SU-DHL-6 (cell line): ENCODE results near the gene AGPAT3.

Source experiments
- H2AFZ ChIP-seq: fragments of 200-600 bp; sonication (generic); 2 replicates; pipeline ENCODE4 v1.6.1; 2014; ENCODE audit warnings: low read depth, mild to moderate bottlenecking, moderate library complexity, mixed read lengths, antibody characterized with exemption, low read length; ENCODE audit not compliant: severe bottlenecking
- H3F3A ChIP-seq: fragments of 200-600 bp; shearing (Covaris generic); 2 replicates; pipeline ENCODE4 v1.6.0; 2016; ENCODE audit warnings: antibody characterized with exemption, mild to moderate bottlenecking; ENCODE audit not compliant: insufficient read depth
- H3K27ac ChIP-seq: fragments of 200-600 bp; sonication (generic); 2 replicates; pipeline ENCODE4 v1.5.1; 2016; ENCODE audit warnings: low read depth, mild to moderate bottlenecking, low read length, moderate library complexity, mixed read lengths
- H3K27me3 ChIP-seq: fragments of 200-600 bp; sonication (generic), shearing (Covaris generic); 2 replicates; pipeline ENCODE4 v1.6.0; 2014; ENCODE audit warnings: mild to moderate bottlenecking, low read length
- H3K36me3 ChIP-seq: fragments of 200-600 bp; sonication (generic); 2 replicates; pipeline ENCODE4 v1.6.1; 2014; ENCODE audit warnings: mild to moderate bottlenecking, low read length, mixed read lengths
- H3K4me2 ChIP-seq: fragments of 300-600, 200-600 bp; shearing (Covaris generic), sonication (generic); 2 replicates; pipeline ENCODE4 v1.6.0; 2014; ENCODE audit warnings: low read length, low read depth, mild to moderate bottlenecking; ENCODE audit not compliant: poor library complexity, severe bottlenecking
- H3K4me3 ChIP-seq: fragments of 200-600 bp; sonication (generic); 2 replicates; pipeline ENCODE4 v1.5.1; 2014; ENCODE audit warnings: antibody characterized with exemption, low read length, mild to moderate bottlenecking, mixed read lengths; ENCODE audit not compliant: insufficient read depth, poor library complexity, severe bottlenecking
- H3K79me2 ChIP-seq: fragments of 200-600 bp; sonication (generic); 2 replicates; pipeline ENCODE4 v1.6.1; 2014; ENCODE audit warnings: mild to moderate bottlenecking, low read length, moderate library complexity; ENCODE audit not compliant: insufficient read depth
- H3K9ac ChIP-seq: fragments of 200-600 bp; sonication (generic); 2 replicates; pipeline ENCODE4 v1.7.0; 2014; ENCODE audit warnings: mild to moderate bottlenecking, low read length
- H3K9me2 ChIP-seq: fragments of 200-600 bp; sonication (generic); replicated peaks from 2 replicates; pipeline ENCODE4 v1.6.1; 2014; ENCODE audit warnings: low read length; ENCODE audit not compliant: insufficient read depth
- H3K9me3 ChIP-seq: fragments of 200-600 bp; sonication (generic); 2 replicates; pipeline ENCODE4 v1.6.1; 2014; ENCODE audit warnings: low read length, mixed read lengths; ENCODE audit not compliant: insufficient read depth
- H4K20me1 ChIP-seq: fragments of 200-600 bp; sonication (generic); 2 replicates; pipeline ENCODE4 v1.6.1; 2014; ENCODE audit warnings: low read depth, mild to moderate bottlenecking, antibody characterized with exemption, low read length, moderate library complexity, mixed read lengths
- CTCF ChIP-seq: fragments of 200-600 bp; sonication (generic); IDR thresholded peaks from one replicate; pipeline ENCODE4 v1.5.1; 2017; ENCODE audit warnings: antibody characterized with exemption, mild to moderate bottlenecking, low read length, moderate library complexity; ENCODE audit not compliant: insufficient read depth, poor library complexity, severe bottlenecking
- EZH2phosphoT487 ChIP-seq: fragments of 200-600 bp; sonication (generic), shearing (Covaris generic); conservative IDR thresholded peaks from 2 replicates; pipeline ENCODE4 v1.6.1; 2018; ENCODE audit warnings: mild to moderate bottlenecking, antibody characterized with exemption, low read length, moderate library complexity, mixed read lengths

The AGPAT3 gene

GRCh38 chr21:43921979-43922945 is 57.2 kb downstream of the AGPAT3 start:
- H3K36me3 ChIP-seq = no peaks in the 10 kb centered on the region
- H3K9me3 ChIP-seq = no peaks in the 10 kb centered on the region
- no peaks in the 10 kb centered on the region for H4K20me1 ChIP-seq
- H3K4me2 ChIP-seq = no peak overlapping the region
- H3K27ac ChIP-seq = no peak overlapping the region
- H3K27me3 ChIP-seq = no peaks in the 10 kb centered on the region
- TF ChIP-seq CTCF (no peak), EZH2phosphoT487 (no peak)
- H3K9ac ChIP-seq = no peak overlapping the region
- H2AFZ ChIP-seq = no peak overlapping the region
- no peak overlapping the region for H3K4me3 ChIP-seq
- no peaks in the 10 kb centered on the region for H3K79me2 ChIP-seq
- H3F3A ChIP-seq = no peaks in the 10 kb centered on the region
- H3K9me2 ChIP-seq = no peaks in the 10 kb centered on the region

- no peaks in the 10 kb centered on the region for H3K79me2 ChIP-seq
- H3F3A ChIP-seq = no peaks in the 10 kb centered on the region
- no peaks in the 10 kb centered on the region for H3K9me2 ChIP-seq
- no peak overlapping the region for H3K4me3 ChIP-seq
- no peaks in the 10 kb centered on the region for H4K20me1 ChIP-seq
- H3K9ac ChIP-seq = no peak overlapping the region
- no peaks in the 10 kb centered on the region for H3K9me3 ChIP-seq
- no peak overlapping the region for H2AFZ ChIP-seq
- no peak for TF ChIP-seq CTCF
- no peak for TF ChIP-seq EZH2phosphoT487
- no peak overlapping the region for H3K27ac ChIP-seq
- no peak overlapping the region for H3K4me2 ChIP-seq
- no peaks in the 10 kb centered on the region for H3K27me3 ChIP-seq
- no peaks in the 10 kb centered on the region for H3K36me3 ChIP-seq
Measured at GRCh38 chr21:43922949-43923348, 57.9 kb downstream of the AGPAT3 start.

GRCh38 chr21:43923391-43923790 is 58.4 kb downstream of the AGPAT3 start:
- H3F3A ChIP-seq = no peaks in the 10 kb centered on the region
- no peak overlapping the region for H3K9ac ChIP-seq
- no peaks in the 10 kb centered on the region for H3K9me2 ChIP-seq
- H3K27ac ChIP-seq = no peak overlapping the region
- no peak overlapping the region for H3K4me2 ChIP-seq
- H3K9me3 ChIP-seq = no peaks in the 10 kb centered on the region
- H2AFZ ChIP-seq = no peak overlapping the region
- no peaks in the 10 kb centered on the region for H3K36me3 ChIP-seq
- H3K4me3 ChIP-seq = no peak overlapping the region
- no peaks in the 10 kb centered on the region for H4K20me1 ChIP-seq
- TF ChIP-seq CTCF (no peak), EZH2phosphoT487 (no peak)
- no peaks in the 10 kb centered on the region for H3K79me2 ChIP-seq
- H3K27me3 ChIP-seq = no peaks in the 10 kb centered on the region
